HUES6 (cell line): ENCODE results near the gene FAF1.
"Not testable (repeated sequence)": the region's sequence is repeated elsewhere in the genome, so short reads cannot be mapped to it uniquely, and the experiment has no call there.

ENCODE experiments used
- H3K27ac ChIP-seq: 2 replicates; pipeline ENCODE4 v1.7.0; 2013; ENCODE audit warnings: low read depth, mild to moderate bottlenecking, low read length, inconsistent platforms
- H3K27me3 ChIP-seq: 2 replicates; pipeline ENCODE4 v1.6.1; 2013; ENCODE audit warnings: low read length; ENCODE audit not compliant: control insufficient read depth, insufficient read depth
- H3K36me3 ChIP-seq: 2 replicates; pipeline ENCODE4 v1.6.1; 2013; ENCODE audit warnings: low read length; ENCODE audit not compliant: control insufficient read depth, insufficient read depth
- H3K4me1 ChIP-seq: 2 replicates; pipeline ENCODE4 v1.6.1; 2013; ENCODE audit warnings: low read length; ENCODE audit not compliant: control insufficient read depth, insufficient read depth
- H3K4me3 ChIP-seq: 2 replicates; pipeline ENCODE4 v1.5.1; 2013; ENCODE audit warnings: low read depth, low read length
- H3K9ac ChIP-seq: one replicate; pipeline ENCODE4 v1.6.1; 2013; ENCODE audit warnings: mild to moderate bottlenecking, low read length
- H3K9me3 ChIP-seq: 2 replicates; pipeline ENCODE4 v1.6.1; 2013; ENCODE audit warnings: low read depth, low read length; ENCODE audit not compliant: control insufficient read depth, insufficient read depth

FAF1 gene

GRCh38 chr1:50727578-50727977, 232.5 kb downstream of the FAF1 start:
- H3K4me1 ChIP-seq, H3K9me3 ChIP-seq, H3K9ac ChIP-seq, H3K36me3 ChIP-seq, H3K27me3 ChIP-seq, H3K4me3 ChIP-seq, H3K27ac ChIP-seq: not testable (repeated sequence)

GRCh38 chr1:50724626-50725286, 235.3 kb downstream of the FAF1 start:
- Histone ChIP-seq H3K9me3 (no peaks in the 10 kb centered on the region), H3K27ac (no peak overlapping the region), H3K4me1 (0 out of 2 replicates have a peak, but pooled peaks cover 3% of the 10 kb centered on the region), H3K36me3 (no peaks in the 10 kb centered on the region), H3K9ac (no peak overlapping the region), H3K27me3 (no peaks in the 10 kb centered on the region), H3K4me3 (no peak overlapping the region)

DNA sequence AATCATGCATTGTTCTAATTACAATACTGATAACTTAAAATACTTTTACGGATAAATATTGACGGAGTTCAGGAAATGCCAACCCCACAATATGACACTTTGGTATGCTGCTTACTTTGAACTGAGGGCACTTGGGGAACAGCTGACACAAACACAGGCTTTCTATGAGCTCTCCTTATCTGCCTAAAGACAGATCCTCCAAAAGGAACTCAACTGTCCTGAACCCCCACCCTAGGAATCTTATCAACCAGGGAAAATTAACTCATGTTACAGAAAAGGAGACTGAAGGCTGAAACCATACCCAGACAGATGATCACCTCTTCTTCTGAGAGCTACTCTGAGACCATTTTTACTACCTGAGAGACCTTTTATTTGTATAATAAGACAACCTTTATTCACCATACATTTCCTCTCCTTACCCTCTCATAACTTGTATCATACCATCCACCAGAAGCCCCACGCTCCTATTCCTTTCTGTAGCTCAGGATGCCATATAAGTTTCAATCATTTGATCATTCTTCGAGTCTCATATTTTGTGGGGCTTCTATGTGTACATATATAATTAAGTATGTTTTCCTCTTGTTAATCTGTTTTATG, 239.5 kb downstream of the FAF1 start:
- Histone ChIP-seq H3K9me3 (no peaks in the 10 kb centered on the region), H3K4me1 (peaks cover 15% of the 10 kb centered on the region)

GRCh38 chr1:50719126-50719525, 240.9 kb downstream of the FAF1 start:
- Histone ChIP-seq H3K9me3 (no peaks in the 10 kb centered on the region), H3K9ac (no peak overlapping the region), H3K36me3 (no peaks in the 10 kb centered on the region), H3K27me3 (no peaks in the 10 kb centered on the region), H3K4me3 (no peak overlapping the region), H3K4me1 (peaks cover 15% of the 10 kb centered on the region), H3K27ac (no peak overlapping the region)

More for the DNA sequence above, 239.5 kb downstream of the FAF1 start:
- H3K27me3 ChIP-seq = no peaks in the 10 kb centered on the region
- no peak overlapping the region for H3K27ac ChIP-seq
- H3K4me3 ChIP-seq = no peak overlapping the region
- no peaks in the 10 kb centered on the region for H3K36me3 ChIP-seq
- no peak overlapping the region for H3K9ac ChIP-seq

DNA sequence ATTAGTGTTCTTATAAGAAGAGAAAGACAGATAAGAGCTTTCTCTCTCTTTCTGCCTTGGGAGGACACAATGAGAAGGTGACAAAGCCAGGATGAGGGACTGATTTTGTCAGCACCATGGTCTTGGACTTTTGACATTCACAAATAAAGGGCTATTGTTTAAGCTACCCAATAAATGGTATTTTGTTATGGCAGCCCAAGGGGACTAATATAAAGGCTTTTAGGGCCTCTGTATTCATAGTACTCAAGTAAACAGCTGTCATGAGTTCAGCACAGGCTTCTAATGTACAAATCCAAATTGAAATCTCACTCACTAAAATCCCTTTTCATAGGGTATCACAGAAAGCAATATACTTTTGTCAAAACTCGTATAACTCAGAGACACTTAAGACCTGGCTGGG, 242.7 kb downstream of the FAF1 start:
- H3K4me1 ChIP-seq = peaks cover 15% of the 10 kb centered on the region
- no peak overlapping the region for H3K4me3 ChIP-seq
- H3K36me3 ChIP-seq = no peaks in the 10 kb centered on the region
- no peaks in the 10 kb centered on the region for H3K9me3 ChIP-seq
- H3K27me3 ChIP-seq = no peaks in the 10 kb centered on the region
- no peak overlapping the region for H3K9ac ChIP-seq
- H3K27ac ChIP-seq = no peak overlapping the region

DNA sequence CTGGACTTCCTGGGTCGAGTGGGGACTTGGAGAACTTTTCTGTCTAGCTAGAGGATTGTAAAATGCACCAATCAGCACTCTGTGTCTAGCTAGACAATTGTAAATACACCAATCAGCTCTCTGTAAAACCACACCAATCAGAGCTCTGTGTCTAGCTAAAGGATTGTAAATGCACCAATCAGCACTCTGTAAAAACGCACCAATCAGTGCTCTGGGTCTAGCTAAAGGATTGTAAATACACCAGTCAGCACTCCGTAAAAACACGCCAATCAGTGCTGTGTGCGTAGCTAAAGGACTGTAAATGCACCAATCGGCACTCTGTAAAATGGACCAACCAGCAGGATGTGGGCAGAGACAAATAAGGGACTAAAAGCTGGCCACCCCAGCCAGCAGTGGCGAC, 243.6 kb downstream of the FAF1 start:
- peaks cover 15% of the 10 kb centered on the region for H3K4me1 ChIP-seq
- not testable (repeated sequence) for H3K9ac ChIP-seq, H3K36me3 ChIP-seq, H3K9me3 ChIP-seq, H3K27ac ChIP-seq, H3K4me3 ChIP-seq, H3K27me3 ChIP-seq

- Histone ChIP-seq H3K9me3 (no peaks in the 10 kb centered on the region), H3K36me3 (no peaks in the 10 kb centered on the region), H3K4me3 (no peak overlapping the region), H3K27me3 (no peaks in the 10 kb centered on the region), H3K9ac (no peak overlapping the region), H3K4me1 (peaks cover 8% of the 10 kb centered on the region), H3K27ac (no peak overlapping the region)
Measured at GRCh38 chr1:50710099-50710498, 250.0 kb downstream of the FAF1 start.

- no peaks in the 10 kb centered on the region for H3K9me3 ChIP-seq
- H3K27ac ChIP-seq = no peak overlapping the region
- H3K4me1 ChIP-seq = peaks cover 19% of the 10 kb centered on the region
- no peak overlapping the region for H3K9ac ChIP-seq
- H3K27me3 ChIP-seq = no peaks in the 10 kb centered on the region
- no peak overlapping the region for H3K4me3 ChIP-seq
- H3K36me3 ChIP-seq = no peaks in the 10 kb centered on the region
Measured at GRCh38 chr1:50707824-50708223, 252.2 kb downstream of the FAF1 start.

- Histone ChIP-seq H3K9ac (no peak overlapping the region), H3K27me3 (no peaks in the 10 kb centered on the region), H3K4me1 (peaks cover 39% of the 10 kb centered on the region), H3K9me3 (no peaks in the 10 kb centered on the region), H3K36me3 (no peaks in the 10 kb centered on the region), H3K4me3 (no peak overlapping the region), H3K27ac (no peak overlapping the region)
Measured at GRCh38 chr1:50705699-50706098, 254.4 kb downstream of the FAF1 start.

GRCh38 chr1:50705041-50705440, 255.0 kb downstream of the FAF1 start:
- no peaks in the 10 kb centered on the region for H3K9me3 ChIP-seq
- peaks cover 43% of the 10 kb centered on the region for H3K4me1 ChIP-seq
- no peaks in the 10 kb centered on the region for H3K27me3 ChIP-seq
- H3K4me3 ChIP-seq = no peak overlapping the region
- H3K36me3 ChIP-seq = no peaks in the 10 kb centered on the region
- H3K9ac ChIP-seq = no peak overlapping the region
- H3K27ac ChIP-seq = no peak overlapping the region

DNA sequence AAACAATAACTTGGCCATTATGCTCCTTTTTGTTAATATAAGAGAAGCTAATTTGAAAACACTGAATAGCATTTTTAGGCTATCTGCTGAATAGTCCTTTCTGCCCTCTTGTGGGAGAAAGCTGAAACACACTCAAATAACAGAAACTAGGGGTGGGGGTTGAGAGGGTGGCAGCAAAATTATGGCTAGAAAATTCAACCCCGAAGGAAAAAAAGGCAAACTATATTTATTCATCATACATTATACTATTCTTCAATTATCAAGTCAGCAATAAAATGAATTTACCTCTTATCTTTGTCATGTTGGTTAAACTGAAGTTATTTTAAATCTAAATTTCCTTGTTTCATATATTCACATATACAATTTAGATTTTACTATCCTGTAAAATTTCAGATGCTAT, 255.9 kb downstream of the FAF1 start:
- Histone ChIP-seq H3K4me3 (no peak overlapping the region), H3K9me3 (no peaks in the 10 kb centered on the region), H3K4me1 (peaks cover 51% of the 10 kb centered on the region), H3K27me3 (no peaks in the 10 kb centered on the region), H3K36me3 (no peaks in the 10 kb centered on the region), H3K27ac (no peak overlapping the region), H3K9ac (no peak overlapping the region)
